Measurements from ENCODE around the gene DNM3.

The DNM3 gene

DNA sequence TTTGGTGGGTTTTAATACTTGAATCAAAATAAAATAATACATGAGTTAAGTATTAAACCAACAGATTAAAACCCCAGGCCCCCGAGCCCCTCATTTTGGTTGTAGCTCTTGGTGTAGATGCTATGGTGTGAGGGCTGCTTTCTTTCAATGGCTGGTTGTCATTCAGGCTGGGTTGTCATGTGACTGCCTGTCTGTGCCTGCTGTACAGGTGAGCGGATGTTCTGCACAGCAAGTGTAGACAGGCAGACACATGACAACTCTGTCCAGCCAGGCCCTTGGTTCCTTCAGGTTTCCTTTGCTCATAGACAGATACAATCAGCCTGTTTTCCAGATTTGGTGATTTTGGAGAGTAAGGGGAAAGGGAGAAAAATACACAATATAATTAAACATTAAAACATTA lies 297.3 kb downstream of the DNM3 start:
- DNase-seq (ENCODE audit: low read depth in 1 of 2, low spot score in 1 of 2), result no peak

DNA sequence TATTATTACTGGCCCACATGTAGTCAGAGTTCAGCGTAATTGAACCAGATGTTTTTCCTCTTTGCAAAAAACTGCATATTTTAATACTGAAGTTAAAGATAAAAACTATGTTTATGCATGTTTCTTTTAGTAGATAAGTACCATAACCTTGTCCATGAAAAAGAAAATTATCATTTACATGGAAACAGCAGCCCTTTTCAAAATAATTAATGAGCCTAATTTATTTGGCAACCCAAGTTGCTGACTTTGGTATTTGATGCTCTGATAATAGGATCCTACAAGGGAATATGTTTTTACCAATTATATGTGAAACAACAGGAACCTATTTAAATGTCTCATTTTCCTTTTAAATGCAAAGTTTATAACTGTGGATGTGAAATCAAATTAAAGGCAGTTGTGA lies 297.9 kb downstream of the DNM3 start:
- no peak for DNase-seq (ENCODE audit: low read depth in 1 of 2, low spot score in 1 of 2)

DNA sequence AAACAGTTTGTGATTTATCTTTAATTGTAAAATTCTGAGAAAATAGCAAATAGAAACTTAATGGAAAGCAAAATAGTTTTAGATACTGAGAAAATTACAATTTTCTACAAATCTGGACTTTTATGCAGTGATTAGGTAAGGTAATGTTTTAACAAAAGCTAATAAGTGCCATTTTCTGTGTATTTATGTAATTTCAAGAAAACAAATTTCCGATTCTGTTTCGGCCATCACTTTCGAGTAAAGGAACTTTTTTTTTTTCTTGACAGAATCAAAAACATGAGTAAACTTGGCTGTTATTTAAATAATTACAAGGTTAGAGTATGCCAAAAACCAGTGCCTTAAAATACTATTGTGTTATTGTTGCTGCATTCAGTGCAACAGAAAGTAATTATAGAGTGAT lies 298.8 kb downstream of the DNM3 start:
- no peak for DNase-seq (ENCODE audit: low read depth in 1 of 2, low spot score in 1 of 2)

DNA sequence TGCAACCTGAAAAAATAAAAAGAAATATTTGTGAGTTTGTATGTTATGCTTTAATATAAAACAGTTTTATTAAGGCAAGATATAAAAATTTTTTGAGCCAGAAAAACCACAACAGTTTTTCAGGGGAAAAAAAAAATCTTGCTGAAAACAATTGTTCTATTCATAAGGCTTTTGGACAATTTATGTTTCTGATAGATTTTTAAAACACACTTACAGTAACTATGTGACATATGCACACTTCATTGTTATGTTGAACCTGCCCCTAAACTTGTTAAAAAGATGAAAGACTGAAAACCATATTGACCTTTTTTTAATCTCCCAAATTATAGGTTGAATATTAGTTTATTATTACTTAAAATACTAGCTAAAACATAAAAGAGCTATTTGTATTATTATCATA lies 299.3 kb downstream of the DNM3 start:
- no peak for DNase-seq (ENCODE audit: low read depth in 1 of 2, low spot score in 1 of 2)

DNA sequence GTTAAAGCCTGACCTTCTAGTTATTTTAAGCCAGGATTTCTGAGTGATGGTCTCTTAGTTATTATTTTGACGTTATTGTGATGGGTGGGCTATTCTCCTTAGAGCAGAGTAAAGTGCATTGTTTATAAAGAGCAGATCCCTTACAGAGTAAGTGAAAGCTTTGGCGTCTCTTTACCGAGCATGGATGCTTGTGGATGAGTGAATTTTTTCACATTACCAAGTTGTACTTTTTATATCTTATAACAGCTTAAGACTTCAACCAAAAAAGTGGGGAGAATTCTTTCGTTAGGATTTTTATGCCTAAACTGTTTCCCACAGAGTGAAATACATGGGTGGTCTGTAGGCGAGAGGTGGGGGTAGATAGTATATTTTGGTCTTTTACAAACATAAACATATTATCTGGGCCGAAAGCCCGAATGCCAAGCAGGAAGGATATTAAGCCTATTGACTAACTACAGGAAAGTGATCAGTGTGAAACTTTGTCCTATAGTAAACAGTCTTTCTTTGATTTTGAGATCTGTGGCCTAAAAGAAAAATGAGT lies 300.1 kb downstream of the DNM3 start:
- DNase-seq (ENCODE audit: low read depth in 1 of 2, low spot score in 1 of 2), result no peak

DNA sequence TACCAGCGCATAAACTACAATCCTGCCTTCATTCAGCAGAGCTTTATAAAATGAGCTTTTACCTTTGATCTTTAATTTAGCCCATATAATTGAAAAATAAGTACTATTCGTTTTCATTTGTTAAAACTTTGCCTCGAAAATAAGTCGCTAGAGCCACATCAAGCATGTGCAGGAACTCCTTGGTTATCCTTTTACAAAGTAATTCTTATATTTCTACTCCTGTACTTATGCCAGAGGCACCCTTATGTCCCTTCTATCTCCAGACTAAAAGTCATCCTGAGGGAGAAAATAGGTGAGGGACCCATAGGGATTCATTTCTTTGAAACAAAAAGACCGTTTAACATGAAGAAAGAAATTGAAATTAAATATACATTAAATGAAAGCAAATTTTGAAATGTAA lies 301.0 kb downstream of the DNM3 start:
- DNase-seq (ENCODE audit: low read depth in 1 of 2, low spot score in 1 of 2), result no peak

DNA sequence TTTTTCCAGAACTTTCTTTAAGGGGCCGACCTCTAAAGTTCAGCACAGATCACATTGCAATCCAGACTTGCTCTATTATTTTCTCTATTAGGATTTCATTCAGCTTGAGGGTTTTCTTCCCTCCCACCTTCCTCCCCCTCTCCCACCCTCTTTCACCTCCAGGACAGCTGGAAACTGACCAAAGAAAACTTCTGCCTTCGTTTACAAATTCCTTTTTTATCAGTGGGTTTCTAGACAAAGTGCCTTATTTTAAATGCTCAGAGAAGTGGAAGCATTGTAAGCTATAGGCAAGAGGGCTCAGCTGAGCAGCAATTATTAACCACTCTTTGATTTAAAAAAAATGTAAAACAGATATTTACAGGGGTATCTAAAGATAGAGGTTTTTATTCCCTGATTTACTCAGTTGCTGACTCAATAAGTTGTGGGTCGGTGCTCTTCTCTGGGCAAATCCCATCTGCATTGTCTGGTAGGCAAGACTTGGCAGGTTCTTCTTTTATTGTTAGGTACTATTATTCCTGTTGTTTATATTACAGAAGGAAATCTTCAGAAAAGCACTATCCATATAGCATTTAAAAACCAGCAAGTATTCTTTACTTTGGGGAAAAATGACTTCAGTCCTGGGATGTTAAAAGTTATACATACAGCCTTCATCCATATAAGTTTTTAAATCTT lies 302.2 kb downstream of the DNM3 start:
- no peak for DNase-seq (ENCODE audit: low read depth in 1 of 2, low spot score in 1 of 2)

DNA sequence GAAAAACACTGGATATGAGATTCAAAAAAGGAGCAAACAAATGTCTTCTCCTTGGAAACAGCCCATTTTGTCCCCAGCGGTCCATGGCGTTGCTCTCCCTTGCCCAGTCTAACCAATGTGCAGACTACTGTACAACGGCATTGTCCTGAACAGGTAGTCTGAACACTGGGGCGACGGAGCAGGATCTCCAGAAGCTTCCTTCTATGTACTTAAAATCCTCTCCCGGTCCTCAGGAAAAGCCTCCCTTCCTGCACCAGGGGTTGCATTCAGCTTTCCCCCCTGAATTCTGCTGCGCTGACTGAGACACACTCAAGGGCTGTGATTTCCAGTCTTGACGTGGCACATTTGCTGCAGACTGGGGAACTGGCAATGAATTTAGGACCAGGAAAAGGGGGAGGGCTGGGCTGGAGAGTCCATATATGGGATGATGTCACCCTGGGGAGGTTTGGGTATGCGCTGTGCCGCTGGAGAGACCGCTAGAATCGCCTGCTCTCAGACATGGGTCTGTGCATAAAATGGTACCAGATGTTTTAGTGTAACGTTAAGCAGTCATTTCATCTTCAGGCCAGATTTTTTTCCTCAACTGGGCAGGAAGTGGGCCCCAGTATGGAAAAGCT lies 303.3 kb downstream of the DNM3 start:
- no peak for DNase-seq (ENCODE audit: low read depth in 1 of 2, low spot score in 1 of 2)

DNA sequence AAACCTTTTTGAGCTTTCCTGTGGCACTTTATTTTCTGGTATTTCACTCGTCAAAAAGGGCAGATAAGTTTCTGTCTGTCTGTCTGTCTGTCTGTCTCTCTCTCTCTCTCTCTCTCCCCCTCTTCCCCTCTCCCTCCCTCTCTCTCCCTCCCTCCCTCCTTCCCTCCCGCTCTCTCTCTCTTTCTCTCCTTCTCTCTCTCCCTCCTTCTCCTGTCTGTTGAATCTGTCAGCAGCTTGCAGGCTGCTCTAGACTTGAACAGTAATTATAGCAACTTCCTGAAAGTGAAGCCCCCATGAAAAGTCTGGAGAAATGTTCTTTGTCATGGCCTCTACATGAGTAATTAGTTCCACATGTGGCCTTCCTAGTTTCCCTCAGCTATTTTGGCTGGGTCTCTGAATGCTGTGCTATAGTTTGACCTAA lies 303.9 kb downstream of the DNM3 start:
- no peak for DNase-seq (ENCODE audit: low read depth in 1 of 2, low spot score in 1 of 2)

DNA sequence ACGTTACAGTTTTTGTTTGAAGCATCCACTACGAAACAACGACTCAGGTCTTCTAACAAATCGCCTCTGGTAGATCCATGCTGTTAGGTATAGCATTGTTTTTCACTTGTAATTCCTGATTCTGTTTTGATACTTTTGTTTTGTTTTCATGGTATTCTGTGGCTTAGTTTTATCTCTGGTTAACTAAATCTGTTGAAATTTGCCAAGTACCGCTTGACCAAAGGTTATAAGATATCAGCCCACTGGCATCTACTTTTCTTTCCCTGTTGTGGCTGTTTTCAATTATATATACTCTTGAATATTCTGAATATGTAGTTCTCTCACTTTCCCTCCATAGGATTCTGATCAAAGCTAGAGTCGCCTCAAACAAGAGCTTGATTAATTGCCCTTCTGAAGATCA lies 304.4 kb downstream of the DNM3 start:
- DNase-seq (ENCODE audit: low read depth in 1 of 2, low spot score in 1 of 2), result no peak

DNA sequence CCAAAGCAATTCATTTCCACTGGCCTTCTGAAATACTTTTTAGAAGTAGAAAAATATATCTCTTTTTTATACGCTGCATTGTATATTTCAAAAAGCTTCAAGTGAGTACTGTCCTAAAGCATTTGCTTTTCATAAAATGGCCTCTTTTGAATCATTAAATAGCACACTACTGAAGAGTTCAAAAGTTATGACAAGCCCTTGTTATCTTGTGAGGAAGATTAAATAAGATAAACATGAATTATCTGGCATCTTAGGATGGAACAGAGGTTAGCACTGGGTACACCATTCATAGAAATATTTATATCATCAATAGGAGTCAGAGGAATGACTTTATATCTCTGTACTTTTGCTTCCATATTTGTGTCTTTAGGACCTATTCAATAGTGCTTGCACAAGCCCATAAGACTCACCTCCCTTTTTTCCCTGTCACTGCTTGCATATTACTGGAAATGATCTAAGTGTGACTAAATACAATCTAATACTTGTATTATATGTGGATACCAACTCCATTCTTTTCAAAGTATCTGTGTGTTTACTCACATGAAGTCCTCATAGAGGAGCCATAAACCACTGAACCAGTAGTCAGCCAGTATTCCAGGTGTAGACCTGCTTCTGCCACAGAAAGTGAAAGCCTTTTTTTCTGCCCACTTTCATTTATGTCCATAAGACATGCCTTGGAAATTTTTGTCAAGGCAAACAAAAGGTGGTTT lies 305.0 kb downstream of the DNM3 start:
- DNase-seq (ENCODE audit: low read depth in 1 of 2, low spot score in 1 of 2), result no peak

DNA sequence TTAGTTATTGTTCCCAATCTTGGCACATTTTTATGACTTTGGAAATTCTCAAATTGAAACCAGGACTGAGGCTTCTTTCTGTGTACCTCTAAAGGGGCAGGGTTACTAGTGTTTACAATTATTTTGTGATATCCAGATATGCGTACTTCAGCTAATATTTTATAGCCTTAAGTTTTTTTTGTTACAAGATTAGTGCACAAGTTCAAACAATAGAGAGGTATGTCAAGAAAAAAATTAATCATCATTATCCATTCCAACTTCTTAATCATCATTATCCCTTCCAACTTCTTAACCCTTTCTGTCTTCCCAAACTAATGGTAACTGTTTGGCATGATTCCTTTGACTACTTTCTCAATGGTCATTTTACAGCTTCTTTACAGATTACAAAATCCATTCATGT lies 306.2 kb downstream of the DNM3 start:
- no peak for DNase-seq (ENCODE audit: low read depth in 1 of 2, low spot score in 1 of 2)

DNA sequence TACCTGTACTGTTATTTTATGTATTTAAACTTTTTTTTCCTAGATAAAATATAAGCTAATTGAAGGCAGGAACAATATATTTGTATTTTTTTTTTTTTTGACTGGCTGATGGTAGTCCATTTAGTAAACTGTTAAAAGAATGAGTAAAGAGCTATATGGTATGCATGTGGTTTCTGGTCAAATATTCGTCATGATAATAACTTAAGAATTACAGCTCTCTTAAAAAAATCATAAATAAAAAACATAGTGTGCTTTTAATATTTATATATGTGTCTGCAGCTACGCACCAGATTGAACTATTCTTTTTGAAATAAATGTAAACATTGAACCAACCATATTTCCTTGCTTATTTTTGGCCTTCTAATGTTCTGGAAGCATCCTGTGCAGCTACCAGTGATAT lies 306.9 kb downstream of the DNM3 start:
- no peak for DNase-seq (ENCODE audit: low read depth in 1 of 2, low spot score in 1 of 2)

DNA sequence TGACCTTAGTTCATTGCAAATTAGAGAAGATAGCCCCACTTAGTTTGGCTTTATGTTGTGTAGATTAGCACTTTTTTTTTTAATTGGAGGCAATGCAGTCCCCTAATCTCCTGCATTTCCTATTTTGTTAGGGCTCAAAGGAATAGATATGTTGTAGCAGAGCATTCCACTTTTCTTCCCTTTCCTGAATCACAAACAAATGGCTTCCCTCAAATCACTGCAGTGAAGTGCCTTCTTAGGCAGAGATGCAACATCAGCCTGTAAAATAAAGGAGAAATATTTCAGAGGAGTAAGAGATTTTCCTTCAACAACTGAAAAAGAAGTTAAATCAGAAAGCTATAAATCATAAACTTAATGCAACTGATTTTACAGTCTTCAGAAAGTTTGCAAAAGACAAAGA lies 307.4 kb downstream of the DNM3 start:
- DNase-seq (ENCODE audit: low read depth in 1 of 2, low spot score in 1 of 2), result no peak

DNA sequence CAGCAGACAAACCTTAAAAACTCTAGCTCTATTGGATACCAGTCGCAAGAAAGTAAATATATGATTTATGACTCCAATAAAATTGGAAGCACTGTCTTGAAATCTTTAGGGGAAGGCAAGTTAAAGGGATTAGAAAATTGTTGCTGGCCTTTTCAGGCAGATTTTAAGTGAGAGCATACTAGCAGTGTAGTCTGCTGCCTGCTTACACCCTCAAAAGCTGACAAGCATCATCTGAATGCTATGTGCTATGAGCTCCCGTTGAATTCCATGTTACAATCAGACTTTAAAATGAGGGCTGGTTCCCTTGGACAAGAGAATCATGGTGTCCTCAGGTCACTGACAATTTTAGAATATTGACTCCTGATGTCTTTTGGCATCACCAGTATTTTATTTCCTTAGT lies 308.0 kb downstream of the DNM3 start:
- no peak for DNase-seq (ENCODE audit: low read depth in 1 of 2, low spot score in 1 of 2)

DNA sequence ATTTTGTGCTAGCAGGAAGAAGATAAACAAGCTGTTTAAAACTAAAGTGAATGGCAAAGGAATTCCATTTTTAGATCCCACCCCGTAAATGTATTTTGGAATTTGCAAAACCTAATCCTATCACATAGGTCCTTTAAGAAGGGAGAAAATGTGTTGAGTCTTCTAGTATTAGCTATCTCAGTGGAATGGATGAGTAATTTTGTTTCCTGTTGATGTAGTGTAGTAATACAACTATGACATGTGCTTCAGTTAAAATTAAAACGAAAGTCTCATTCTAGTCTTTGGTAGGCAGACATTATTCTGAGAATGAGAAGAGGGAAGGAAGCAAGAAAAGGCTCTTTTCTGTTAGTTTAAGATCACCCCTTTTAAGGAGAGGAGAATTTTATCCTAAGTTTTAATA lies 313.3 kb downstream of the DNM3 start:
- DNase-seq (ENCODE audit: low read depth in 1 of 2, low spot score in 1 of 2), result no peak

DNA sequence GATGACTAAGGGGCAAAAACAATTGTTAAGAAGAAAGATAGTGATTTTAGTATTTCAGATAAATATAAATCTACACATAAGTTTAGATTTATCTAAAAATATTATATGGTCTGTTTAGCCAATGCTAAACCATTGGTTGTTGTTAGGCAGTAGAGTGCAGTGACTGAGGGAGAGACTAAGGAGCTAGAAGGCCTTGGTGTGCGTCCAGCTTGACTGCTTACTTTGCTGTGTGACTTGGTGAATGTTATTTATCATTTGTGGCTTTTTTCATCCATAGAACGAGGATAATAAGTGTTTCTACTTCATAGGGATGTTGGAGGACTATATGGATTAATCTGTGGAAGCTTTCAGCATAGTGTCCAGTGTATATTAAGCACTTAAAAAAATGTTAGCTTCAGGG lies 314.5 kb downstream of the DNM3 start:
- DNase-seq (ENCODE audit: low read depth in 1 of 2, low spot score in 1 of 2), result no peak

DNA sequence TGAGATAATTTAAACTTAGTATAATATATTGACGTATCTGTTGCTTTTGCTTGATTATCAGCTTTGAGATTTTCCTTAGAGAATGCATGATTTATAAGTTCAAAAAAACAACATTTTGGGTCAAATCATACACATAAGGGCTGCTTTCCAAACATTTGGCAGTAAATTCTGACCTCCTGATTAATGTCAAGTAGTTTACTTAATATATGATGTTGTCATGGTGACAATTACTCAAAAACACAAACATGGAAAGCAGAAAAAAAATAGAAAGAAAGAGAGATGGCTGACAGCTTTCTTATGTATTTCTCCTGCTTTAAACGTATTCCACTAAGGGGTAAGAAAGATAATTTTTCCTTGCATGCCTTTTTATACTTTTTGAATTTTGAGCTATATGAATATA lies 320.9 kb downstream of the DNM3 start:
- DNase-seq (ENCODE audit: low read depth in 1 of 2, low spot score in 1 of 2), result no peak

DNA sequence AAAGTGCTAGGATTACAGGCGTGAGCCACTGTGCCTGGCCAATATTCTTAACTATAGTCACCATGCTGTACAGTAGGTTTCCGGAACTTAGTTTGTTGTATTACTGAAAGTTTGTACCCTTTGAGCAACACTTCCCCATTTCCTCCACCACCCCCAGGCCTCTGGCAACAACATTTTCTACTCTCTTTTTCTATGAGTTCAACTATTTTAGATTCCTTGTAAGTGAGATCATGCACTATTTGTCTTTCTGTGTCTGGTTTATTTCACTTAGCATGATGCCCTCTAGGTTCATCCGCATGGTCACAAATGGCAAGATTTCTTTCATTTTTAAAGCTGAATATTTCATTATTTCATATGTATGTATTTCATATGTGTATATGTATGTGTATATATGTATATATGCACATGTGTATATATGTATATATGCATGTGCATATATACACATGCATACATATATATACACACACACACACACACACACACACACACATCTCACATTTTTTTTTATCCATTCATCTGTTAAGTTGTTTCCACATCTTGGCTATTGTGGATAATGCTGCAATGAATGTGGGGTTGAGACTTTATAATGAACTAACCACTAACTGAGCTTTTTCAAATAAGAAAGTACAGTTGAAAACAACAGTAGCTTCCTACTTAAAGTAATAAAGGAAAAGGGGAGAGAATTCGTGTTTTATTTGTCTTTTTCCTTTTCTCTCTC lies 322.4 kb downstream of the DNM3 start:
- DNase-seq (ENCODE audit: low read depth in 1 of 2, low spot score in 1 of 2), result no peak

DNA sequence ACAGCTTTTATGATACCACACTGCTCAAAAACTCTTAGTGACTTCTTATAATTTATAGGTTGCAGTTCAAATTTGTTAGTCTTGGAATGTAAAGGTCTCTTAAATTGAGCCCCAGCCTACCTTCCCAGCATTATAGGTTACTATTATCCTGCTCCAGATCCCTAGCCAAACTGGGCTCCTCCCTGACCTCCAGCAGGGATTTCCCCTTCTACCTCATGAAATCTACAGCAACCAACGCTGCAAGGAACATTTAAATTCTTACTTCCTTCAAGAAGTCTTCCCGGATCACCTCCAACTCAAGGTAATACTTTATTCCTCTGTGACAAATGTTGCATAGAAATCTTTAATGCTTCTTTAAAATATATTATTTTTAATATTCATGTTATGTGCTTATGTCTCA lies 324.1 kb downstream of the DNM3 start:
- DNase-seq (ENCODE audit: low read depth in 1 of 2, low spot score in 1 of 2), result no peak

DNA sequence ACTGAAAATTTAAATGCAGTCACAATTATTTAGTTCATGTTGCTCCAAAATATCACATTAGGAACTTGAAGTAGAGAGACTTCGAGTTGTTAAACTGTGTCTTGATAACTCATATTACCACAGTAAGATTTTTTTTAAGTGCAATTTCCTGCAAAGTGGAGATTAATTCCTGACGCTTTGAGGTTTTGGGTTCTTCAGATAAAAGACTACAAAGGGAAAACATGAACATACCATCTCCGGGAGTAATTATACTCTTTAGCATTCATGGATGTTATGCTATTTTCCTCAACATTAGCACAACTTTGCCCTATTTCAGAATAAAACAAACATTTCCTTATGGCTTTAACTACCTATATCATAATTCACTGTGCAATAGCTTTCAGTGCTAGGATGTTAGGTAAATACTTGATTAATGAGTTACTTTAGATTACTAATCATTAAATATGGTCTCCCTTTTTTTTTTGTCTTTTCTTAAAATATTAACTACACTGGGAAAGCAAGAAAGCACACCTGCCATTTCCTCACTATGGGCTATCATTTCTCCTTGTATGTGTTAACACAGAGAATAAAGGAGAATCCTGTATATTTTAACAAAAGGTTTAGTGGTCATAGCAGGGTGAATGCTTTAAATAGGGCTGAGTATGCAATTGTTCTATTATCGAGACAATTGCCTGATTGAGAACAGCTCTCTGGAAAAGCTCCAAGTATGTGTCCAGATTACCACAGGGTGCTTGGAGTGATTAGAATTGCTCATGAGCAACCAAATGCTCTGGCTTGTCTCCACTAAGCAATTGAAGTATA lies 326.7 kb downstream of the DNM3 start:
- no peak for DNase-seq (ENCODE audit: low read depth in 1 of 2, low spot score in 1 of 2)
